ENCODE measurements around the gene CBFA2T2.

The CBFA2T2 gene

GRCh38 chr20:33474097-33474873 is 15.6 kb upstream of the CBFA2T2 start:
- no peak for TF ChIP-seq CTCF (IDR thresholded peaks at IDR 0.05; ENCODE audit: borderline replicate concordance, insufficient read depth, low read depth, low read length)
- no peak overlapping the region for H3K4me3 ChIP-seq (ENCODE audit: low read depth, low read length)

DNA sequence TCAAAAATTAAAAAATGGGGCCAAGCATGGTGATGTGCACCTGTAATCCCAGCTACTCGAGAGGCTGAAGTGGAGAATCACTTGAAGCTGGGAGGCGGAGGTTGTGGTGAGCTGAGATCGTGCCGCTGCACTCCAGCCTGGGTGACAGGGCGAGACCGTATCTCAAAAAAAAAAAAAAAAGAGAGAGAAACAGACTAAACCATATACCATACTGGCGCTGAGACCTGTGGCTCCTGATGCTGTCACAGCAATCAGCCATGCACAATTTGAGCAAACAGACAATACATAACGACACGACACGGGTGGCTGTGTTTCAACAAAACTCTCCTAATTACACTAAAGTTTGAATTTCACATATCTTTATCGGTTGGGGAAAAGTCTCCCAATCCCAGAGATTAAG is 14.9 kb upstream of the CBFA2T2 start:
- H3K4me3 ChIP-seq (ENCODE audit: low read depth, low read length) = no peak overlapping the region
- no peak for TF ChIP-seq CTCF (IDR thresholded peaks at IDR 0.05; ENCODE audit: borderline replicate concordance, insufficient read depth, low read depth, low read length)

DNA sequence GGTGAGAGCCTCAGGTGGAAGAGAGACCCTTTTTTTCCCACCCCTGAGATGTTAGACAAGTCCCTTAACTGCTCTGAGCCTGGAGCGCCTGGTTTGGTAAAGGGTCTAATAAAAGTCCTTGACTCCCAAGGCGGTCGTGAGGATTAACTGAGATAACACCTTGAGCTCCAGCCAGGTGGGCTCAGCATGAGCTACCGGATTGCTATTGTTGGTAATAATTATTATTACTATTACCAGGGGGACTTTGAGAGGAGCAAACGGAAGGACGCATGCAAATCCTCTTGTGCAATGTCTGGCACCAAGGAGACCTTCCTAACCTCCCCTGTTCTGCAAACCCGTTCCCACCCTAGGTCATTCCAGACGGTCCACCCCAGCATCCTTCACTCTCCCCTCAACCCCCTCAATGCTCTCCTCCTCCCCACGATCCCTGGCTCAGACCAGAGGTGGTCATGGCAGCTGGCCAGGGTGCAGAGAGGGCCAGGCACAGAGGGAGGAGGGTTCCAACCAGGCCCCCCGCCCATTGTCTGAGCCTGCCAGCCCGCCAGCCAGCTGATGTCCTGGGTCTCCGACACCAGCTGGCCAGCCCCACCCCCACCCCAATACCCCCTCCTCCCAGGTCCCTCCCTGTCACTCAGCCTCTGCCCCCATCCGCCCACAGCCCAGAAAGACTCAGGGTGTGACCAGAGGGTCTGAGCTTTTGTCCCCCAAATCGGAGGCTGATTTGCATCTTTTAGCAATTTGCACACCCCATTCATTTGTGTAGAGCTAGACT is 14.3 kb upstream of the CBFA2T2 start:
- no peak for TF ChIP-seq CTCF (IDR thresholded peaks at IDR 0.05; ENCODE audit: borderline replicate concordance, insufficient read depth, low read depth, low read length)
- no peak overlapping the region for H3K4me3 ChIP-seq (ENCODE audit: low read depth, low read length)

DNA sequence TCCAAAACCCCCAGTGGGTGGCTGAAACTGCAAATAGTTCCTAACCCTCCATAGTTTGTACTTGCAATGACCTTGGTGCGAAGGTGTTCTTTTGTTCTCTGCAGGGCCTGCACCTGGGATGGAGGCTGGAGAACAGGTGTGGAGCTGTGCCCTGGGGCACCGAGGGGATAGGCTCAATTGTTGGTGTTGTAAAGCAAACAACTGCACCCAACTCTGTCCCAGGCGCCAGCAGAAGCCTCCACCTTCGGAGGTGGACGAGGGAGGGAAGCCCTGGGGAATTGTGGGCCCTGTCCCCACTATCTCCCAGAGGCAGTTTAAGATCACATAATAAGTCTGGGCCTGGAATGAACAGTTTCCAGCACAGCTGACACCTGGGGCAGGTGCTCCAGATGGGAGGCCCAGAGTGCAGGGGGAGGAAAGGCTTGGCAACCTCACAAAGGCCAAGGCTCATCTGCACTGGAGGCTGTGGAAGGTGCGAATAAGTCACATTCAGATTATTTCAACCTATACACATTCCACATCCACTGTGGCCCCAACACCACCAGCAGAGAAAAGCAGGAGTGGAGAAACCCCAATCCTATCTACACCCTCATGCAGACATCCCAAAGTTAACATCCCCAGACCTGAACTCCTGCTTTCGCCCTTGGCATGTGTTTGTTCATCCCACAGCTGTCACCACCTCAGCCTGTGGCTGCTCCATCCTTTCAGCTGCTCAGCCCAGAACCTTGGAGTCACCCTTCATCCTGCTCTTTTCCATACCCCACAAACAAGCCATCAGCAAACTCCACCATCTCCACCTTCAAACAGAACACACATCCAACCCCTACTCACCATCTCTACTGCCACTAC is 12.3 kb upstream of the CBFA2T2 start:
- no peak for TF ChIP-seq CTCF (IDR thresholded peaks at IDR 0.05; ENCODE audit: borderline replicate concordance, insufficient read depth, low read depth, low read length)
- no peak overlapping the region for H3K4me3 ChIP-seq (ENCODE audit: low read depth, low read length)

DNA sequence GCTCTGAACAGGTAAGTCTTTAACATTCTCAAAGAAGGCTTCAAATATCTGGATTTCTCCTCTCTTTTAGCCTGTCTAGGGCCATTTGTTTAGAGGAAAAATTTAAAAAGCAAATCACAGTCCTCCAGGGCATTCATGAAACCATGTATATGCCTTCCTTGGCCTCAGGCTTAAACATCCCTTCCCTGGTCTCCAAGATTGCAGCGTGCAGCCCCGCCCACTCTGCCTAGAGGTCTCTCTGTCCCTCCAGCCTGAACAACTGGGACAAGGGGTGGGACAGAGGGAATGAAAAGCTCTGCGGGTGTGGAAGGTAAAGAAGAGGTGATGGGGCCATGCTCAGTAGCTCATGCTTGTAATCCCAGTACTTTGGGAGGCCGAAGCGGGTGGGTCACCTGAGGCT is 9.8 kb upstream of the CBFA2T2 start:
- no peak for TF ChIP-seq CTCF (IDR thresholded peaks at IDR 0.05; ENCODE audit: borderline replicate concordance, insufficient read depth, low read depth, low read length)

GRCh38 chr20:33481431-33481941 is 8.4 kb upstream of the CBFA2T2 start:
- TF ChIP-seq CTCF (IDR thresholded peaks at IDR 0.05; ENCODE audit: borderline replicate concordance, insufficient read depth, low read depth, low read length) = no peak
- no peak overlapping the region for H3K4me3 ChIP-seq (ENCODE audit: low read depth, low read length)

More for the DNA sequence above, 9.8 kb upstream of the CBFA2T2 start:
- no peak overlapping the region for H3K4me3 ChIP-seq (ENCODE audit: low read depth, low read length)
